GM19372 (cell line): ENCODE data around the gene IGF2R.

Source experiments
- ATAC-seq: cut with Tn5 transposase; IDR thresholded peaks from one replicate; pipeline ENCODE4 v1.9.1; 2021; ENCODE audit warnings: mild to moderate bottlenecking, low read depth, moderate library complexity; ENCODE audit not compliant: unreplicated experiment

The IGF2R gene

DNA sequence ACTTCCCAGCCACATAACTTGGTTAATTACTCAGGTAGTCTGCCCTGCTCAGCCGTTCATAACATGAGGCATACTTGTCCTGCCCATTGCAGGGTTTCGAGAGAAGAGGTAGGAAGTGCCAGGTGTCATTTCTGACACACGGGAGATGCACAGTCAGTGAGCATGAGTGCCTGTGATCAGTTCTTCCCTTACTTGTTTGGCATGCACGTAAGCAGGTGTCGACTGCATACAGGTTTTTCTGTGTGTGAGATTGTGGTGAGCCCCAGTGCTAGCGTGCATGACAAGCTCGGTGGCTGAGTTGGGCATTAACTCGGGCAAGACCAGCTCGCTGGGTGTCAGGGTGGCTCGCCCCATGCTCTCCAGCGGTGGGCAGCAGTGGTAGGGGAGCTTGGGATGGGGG is 101.5 kb downstream of the IGF2R start:
- ATAC-seq, result no peak

DNA sequence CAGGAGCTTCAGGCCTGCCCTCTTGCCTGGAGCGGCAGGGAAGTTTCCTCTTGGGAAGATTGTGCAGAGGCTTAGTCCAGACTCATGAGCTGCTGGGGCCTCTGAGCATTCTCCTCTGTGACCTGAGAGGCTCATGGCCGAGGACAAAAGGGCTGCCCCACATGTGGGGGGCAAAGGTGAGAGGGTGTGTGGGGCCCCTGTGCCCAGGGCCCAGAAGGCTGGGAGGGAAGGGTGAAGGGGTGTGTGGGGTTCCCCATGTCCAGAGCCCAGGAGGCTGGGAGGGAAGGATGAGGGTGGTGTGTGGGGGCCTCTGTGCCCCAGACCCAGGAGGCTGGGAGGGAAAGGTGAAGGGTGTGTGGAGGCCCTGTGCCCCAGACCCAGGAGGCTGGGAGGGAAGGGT is 101.9 kb downstream of the IGF2R start:
- no peak for ATAC-seq

DNA sequence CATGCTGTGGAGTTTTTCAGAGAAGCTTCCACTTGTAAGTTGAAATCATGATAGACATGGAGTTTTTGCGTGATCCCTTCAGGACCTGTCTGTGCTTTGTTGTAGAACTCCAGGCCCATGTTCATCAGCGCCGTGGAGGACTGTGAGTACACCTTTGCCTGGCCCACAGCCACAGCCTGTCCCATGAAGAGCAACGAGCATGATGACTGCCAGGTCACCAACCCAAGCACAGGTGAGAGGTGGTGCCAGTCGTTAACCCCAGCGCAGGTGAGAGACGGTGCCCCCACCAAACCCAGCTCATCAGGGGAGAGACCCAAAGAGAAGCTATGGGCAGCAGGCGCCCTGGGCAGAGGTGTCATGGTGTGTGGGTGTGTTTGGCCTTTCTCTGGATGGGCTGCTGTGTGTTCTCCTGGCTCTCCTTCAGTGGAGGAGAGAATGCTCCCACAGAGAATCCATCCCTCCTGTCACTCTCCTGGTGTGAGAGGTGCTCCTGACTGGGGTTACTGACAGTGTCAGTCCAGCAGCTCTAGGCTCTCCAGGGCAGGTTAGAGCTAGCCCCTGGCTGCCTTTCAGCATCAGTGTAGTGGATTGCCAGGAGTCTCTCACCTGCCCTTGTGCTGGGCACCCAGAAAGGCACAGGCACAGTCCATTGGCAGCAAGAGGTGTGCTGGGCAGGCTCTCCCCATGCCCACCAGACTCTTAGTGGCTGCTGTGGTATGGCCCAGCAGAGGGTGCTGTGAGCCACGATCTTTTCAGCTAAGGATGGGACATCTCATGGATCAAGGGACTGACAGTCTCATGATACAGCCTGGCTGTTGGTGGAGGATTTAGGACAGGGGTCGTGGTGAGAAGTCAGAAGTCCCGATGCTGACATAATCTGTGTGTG is 103.2 kb downstream of the IGF2R start:
- no peak for ATAC-seq

DNA sequence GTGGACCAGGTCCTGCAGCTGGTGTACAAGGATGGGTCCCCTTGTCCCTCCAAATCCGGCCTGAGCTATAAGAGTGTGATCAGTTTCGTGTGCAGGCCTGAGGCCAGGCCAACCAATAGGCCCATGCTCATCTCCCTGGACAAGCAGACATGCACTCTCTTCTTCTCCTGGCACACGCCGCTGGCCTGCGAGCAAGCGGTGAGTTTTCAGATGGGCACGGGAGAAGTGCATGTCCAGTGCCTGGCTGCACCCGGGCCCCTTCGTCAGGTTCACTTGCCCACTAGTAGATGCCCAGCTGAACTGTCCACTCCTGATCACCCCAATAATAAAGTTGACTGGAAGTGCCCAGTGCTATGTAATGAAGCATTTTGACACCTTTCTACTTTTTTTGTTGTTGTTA is 104.4 kb downstream of the IGF2R start:
- no peak for ATAC-seq

DNA sequence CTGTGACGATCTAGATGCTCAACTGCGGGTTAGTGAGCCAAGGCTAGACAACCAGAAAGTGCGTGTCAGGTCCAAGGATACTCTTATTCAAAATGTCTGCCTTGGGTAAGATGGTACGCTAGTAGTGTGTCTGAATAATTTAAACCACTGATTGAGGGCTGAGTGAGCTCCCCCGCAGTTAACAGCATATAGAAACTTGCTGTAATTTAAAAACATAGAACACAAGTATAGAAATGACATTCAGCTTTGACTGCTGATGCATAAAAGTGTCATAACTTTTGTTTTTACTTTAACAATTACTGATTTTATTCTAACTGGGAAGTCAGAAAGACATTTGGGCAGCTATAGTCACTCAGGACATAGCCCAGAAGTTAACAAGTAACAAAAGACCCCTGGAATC is 107.1 kb downstream of the IGF2R start:
- ATAC-seq, result no peak

DNA sequence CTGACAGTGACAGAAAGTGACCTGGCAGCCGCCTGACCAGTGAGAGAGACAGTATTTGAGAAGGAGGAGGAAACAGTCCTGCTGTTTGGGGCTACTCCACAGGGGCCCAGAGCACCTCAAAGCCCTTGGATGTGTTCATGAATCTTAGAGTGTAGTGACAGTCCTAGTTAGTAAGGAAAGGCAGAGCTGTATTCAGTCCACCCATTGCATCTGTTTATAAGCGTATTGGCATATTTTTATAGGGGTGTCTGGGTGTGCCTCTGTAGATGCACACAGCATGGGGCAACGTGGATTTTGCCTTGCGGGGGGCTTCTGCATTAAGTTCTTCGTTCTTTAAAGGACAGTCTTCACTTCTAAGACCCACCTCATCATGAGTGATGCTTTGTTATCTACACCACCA is 108.1 kb downstream of the IGF2R start:
- ATAC-seq, result no peak

DNA sequence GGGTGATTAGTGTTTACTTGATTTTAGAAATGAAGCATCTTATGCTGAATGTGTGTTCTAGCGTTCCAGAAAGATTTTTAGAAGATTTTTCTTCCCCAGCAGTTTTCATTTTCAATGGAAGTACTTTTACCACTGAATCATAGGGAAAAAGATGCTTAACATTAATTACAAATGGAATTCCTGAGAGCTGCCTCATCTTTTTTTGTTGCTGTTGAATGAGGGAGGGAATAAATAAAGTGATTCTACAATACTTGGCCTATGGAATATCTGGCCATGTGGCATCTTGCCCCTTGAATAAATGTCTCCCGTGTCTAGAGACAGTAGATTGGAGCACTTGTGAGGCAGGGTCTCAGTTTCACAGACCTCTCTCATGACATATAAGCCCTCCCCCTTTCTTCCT is 108.6 kb downstream of the IGF2R start:
- no peak for ATAC-seq

DNA sequence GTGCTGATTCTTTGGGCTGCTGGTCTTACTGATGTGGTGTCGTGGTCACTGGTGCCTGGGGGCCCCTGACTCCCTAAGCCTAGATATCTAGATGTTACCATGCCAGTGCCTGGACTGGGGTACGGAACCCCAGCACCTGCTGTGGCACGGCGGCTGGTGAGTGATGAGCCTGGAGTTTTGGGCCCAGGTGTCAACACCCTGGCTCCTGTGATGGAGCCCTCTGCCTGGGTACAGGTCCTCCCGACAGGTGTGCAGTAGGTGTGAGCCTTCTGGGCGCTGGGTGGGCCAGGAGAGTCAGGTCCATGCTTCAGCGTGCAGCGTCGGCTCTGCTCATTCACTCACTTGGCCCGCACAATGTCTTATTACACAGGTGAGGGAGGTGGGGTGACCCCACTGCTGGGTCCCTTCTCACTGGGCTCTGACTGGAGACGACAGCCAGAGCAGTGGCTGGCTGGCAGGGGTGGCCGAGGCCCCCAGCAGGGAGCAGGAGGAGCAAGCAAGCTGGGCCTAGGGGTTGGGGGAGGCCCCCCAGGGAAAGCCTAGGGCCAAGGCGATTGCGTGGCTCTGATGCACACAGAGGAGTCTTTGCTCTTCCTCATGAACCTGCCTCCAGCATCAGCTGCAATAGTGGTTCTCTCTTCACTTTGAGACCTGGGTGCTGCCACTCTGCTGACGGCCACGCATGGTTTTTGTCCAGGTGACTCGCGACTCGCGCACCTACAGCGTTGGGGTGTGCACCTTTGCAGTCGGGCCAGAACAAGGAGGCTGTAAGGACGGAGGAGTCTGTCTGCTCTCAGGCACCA is 110.2 kb downstream of the IGF2R start:
- ATAC-seq, result no peak

DNA sequence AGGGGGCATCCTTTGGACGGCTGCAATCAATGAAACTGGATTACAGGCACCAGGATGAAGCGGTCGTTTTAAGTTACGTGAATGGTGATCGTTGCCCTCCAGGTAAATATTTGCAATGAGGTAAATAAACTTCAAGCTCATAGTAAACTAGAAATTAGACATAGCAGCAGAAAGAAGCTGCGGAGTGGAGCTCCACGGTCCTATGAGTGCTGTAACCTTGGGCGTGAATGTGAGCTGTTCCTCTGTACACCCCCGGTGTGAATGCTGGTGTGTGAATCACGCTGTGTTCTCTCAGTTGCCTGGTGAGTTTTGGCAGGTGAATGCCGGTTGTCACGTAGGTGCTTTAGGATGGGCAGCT is 110.8 kb downstream of the IGF2R start:
- no peak for ATAC-seq

DNA sequence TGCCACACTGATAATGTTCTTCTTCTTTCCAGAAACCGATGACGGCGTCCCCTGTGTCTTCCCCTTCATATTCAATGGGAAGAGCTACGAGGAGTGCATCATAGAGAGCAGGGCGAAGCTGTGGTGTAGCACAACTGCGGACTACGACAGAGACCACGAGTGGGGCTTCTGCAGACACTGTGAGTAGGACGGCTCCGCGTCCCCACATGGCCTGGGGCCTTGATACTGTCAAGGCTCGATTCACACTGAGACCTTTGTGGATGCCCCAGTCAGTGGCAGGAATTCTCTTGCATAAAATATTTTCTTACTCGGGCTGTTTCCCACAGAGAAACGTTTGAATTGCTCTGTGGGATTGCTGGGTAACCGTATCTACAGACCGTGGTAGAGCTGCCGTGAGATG is 111.2 kb downstream of the IGF2R start:
- ATAC-seq, result no peak

DNA sequence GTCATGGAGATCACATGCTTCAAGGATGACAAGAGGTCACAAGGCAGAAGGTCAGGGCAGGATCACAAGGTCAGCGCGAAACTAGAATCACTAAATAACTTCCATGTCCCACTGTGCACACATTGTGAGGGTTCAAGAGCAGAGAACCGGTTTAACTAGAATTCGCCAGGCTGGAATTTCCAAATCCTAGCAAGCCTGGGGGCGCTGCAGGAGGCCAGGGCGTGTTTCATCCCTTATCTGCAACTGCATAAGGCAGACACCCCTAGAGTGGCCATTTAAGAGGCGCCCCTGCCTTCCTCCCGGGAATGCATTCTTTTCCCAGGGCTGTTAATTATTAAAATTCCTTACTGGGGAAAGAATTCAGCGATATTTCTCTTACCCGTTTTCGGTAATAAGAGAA is 112.5 kb downstream of the IGF2R start:
- ATAC-seq, result no peak

DNA sequence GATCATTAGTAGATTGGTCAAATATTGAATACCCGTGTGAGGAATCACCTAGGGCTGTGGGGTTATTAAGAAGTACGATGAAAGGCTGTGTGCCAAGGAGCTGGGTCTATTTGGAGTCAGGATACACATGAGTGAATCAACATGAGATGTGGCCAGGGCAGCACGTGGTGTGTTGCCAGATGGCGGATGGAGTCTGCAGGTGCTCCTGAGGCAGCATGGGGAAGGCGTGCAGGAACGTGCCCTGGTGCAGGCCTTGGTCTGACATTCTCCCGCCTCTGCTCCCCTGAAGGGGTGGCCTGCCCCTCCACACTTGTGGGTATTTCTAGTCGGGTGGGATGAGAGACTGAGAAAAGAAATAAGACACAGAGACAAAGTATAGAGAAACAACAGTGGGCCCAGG is 113.7 kb downstream of the IGF2R start:
- no peak for ATAC-seq

DNA sequence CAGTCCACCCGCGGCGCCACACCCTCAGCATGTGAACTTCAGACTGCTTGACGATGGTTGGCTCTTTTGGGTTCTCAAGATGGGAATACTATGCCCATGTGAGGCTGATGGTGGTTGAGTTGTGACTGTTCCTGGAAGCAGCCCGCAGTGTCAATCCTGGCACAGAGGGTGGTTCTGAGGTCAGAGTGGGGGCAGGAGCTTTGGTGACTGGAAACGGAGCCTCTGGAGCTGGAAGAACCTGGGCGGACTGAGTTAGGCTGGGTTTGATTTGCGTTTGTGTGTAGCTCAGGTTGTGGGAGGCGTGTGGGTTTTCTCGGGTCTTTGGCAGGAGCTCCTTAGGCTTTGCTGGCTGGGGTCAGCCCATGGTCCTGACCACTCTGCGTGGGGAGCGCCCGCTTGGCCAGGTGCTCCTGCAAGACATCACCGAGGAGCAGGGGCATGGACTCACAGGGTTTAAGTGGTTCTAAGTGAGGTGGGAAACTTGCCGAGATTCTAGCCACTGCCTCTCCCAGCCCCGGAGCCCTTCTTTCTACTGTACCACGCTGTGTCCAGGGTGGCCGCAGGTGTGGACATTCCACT is 115.4 kb downstream of the IGF2R start:
- no peak for ATAC-seq

DNA sequence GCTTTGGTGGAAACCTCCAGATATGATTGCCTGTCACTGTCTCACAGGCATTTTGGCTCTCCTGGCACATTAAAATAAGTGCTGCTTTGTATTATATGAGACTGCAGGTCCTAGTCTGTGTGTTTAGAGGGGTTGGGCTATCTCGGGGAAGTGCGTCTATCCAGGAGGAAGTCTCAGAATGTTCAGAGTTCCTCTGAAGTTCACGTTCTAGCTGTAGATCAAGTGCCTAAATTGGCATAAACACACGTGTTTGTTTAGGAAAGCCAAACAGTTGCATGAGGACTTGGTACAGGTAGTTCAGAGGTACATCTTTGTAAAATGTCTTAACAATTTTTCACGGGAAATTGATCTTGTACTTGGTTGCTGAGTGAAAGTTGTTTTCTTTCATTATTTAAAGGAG is 116.3 kb downstream of the IGF2R start:
- ATAC-seq, result no peak

DNA sequence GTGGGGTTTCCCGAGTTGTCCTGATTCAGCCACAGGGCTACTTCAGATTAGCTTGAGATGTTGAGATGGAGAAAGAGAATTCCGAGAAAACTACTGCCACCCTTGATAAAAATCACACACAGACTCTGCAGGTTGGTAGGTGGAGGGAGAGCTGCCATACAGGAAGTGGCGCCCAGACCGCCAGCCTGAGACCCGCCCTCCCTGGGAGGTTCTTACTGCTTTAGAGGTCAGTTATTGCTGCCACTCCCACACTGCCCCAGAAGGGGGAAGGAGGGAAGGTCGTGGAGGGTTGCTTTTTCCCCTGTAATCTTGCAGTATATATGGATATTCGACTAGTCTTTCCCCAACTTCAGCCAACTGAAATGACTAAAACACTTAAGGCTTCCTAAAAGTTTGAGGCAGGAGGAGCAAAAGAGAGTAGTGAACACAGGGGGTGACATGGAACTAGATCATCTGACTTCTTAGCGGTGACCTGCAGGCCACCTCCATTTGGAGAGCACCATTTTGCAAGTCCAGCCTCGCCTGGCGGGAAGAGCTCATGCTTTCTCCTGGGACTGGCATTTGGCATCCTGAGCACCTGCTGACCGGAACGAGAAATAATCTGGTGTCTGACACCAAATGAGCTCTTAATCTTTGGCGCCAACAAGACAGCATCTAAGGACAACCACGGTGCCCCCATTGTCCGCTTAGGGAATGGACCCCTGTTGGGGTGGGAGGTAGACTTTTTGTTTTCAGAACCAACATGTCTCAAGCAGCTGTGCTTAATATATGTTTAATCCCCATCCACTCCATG is 117.0 kb downstream of the IGF2R start:
- ATAC-seq, result no peak

DNA sequence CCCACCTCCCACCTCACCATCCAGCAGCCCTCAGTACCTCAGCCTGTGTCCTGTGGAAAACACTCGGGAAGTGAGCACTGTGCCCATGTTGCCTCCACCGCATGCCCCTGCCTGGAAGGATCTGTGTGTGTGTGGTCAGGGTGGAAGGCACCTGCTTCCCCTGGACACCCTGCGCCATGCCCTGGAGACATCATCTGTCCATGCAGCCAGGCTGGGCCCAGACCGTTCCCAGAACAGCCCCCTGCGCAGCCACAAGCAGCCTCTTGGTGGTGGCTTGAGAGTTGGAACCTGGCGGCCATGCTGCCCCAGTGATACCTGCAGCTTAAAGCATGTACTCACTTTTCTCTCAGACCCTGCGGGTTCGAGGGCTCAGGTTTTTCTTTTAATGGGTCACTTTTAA is 117.9 kb downstream of the IGF2R start:
- no peak for ATAC-seq

DNA sequence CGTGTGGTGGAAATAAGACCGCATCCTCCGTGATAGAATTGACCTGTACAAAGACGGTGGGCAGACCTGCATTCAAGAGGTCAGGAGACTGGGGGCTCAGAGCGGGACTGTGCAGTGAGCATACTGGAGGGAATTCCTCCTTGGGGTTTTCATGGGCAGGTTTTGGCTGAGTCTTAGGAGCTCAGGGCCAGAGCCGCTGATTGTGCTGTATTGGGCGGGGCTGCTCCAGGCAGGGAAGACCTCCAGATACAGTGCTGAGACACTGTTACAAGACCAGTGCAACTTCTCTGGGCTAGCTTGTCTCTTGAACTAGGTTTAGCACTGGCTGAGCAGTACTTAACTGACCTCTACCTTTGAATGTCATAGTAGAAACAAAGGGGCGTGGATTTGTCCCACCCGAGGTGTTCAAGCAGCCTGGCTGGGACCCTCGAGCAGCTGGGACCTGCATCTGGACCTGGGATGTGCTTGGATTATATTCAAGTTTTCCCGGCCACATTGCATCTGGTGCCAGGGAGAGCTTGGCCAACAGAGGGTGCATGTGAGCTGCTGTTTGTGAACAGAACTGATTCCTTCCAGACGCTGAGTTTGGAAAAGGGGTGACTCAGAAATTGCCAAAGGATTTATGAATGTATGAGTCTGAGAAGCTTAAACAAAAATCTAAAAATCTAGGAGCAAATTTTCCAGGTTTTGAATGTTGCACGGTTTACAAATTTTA is 119.3 kb downstream of the IGF2R start:
- ATAC-seq, result no peak

DNA sequence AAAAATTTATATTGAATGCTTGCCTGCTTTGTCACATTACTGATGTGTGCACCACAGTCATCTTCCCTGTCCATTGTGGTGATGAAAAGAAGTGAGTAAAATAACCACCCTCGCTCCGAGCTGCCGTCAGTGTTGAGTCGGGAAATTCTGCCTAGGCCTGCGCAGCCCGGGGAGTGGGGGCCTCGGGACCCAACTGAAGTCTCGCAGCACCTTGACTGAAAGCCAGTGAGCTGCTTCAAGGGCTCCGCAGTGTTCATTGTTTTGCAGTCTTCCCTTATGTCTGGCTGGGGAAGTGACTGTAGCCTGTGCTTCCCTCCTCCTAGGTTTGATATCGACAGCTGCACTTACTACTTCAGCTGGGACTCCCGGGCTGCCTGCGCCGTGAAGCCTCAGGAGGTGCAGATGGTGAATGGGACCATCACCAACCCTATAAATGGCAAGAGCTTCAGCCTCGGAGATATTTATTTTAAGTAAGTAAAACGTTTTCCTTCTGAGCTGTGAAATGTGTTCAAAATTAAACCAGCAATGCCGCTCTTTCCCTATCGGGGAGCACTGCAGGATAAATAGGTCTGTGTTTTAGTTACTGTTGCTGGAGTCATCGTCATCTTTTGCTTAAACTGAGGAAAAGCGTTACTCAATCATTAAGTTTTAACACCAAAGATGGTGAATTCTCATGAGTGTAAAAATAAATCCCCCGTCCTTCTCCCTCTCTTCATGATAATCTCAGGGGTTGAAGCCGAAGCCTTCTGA is 120.1 kb downstream of the IGF2R start:
- no peak for ATAC-seq

DNA sequence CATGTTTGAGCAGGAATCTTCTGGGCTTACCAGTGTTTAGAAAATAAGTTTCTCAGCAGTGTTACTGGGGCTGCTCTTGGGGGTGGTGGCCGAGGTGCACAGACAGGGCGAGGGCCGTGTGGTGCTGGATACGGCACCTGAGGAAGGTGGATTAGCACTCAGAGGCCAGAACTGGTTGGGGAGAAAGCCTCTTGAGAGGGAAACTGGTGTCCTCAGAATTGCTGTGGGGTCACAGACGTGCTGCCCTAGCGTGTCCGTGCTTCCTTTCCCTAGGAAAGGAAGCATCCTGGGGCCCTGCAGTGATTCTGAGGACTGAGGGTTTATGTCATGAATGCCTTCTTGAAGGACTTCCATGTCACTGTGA is 120.6 kb downstream of the IGF2R start:
- ATAC-seq, result no peak
